AG04449 (cell line): Measurements from ENCODE around the gene LPCAT1.

Experiments
- CTCF ChIA-PET: fragments of 350-600 bp; formaldehyde crosslinking; extraction: SDS; loops from one replicate; lab custom pipeline; 2021; ENCODE audit warnings: antibody characterized with exemption; lab: Yijun Ruan, JAX
- POLR2A ChIA-PET: fragments of 400-600, 350-600 bp; formaldehyde crosslinking; extraction: SDS; loops from one replicate; lab custom pipeline; 2020; ENCODE audit warnings: antibody characterized with exemption, inconsistent platforms; lab: Yijun Ruan, JAX
- DNase-seq: peaks from one replicate; pipeline ENCODE4 v3.0.0-alpha.2; 2010; ENCODE audit warnings: low read depth, low spot score
- H3K4me3 ChIP-seq: 2 replicates; pipeline ENCODE4 v1.5.1; 2011; ENCODE audit warnings: low read depth, mild to moderate bottlenecking, control low read depth, low read length
- CTCF ChIP-seq: IDR thresholded peaks from one replicate; pipeline ENCODE4 v1.5.1; 2011; ENCODE audit warnings: mild to moderate bottlenecking, moderate library complexity, low read length, control low read depth, inconsistent platforms; ENCODE audit not compliant: insufficient read depth; ENCODE audit errors: missing control alignments

The LPCAT1 gene

GRCh38 chr5:1432296-1432695 lies 91.5 kb downstream of the LPCAT1 start:
- CTCF ChIA-PET: no interaction called here
- DNase-seq: no peak
- POLR2A ChIA-PET: no interaction called here
- no peak overlapping the region for H3K4me3 ChIP-seq
- TF ChIP-seq CTCF: no peak

- ChIA-PET CTCF (no interaction called here), POLR2A (no interaction called here)
- no peak for TF ChIP-seq CTCF
- no peak overlapping the region for H3K4me3 ChIP-seq
- no peak for DNase-seq
Measured at GRCh38 chr5:1431896-1432295, 91.9 kb downstream of the LPCAT1 start.

GRCh38 chr5:1431021-1431811 lies 92.5 kb downstream of the LPCAT1 start:
- TF ChIP-seq CTCF: no peak
- no peak overlapping the region for H3K4me3 ChIP-seq
- no peak for DNase-seq
- CTCF ChIA-PET: no interaction called here
- POLR2A ChIA-PET: no interaction called here

- TF ChIP-seq CTCF: no peak
- CTCF ChIA-PET: no interaction called here
- DNase-seq: no peak
- H3K4me3 ChIP-seq: no peak overlapping the region
- POLR2A ChIA-PET: no interaction called here
Measured at GRCh38 chr5:1430121-1430795, 93.5 kb downstream of the LPCAT1 start.

- H3K4me3 ChIP-seq: no peak overlapping the region
- no peak for TF ChIP-seq CTCF
- ChIA-PET POLR2A (no interaction called here), CTCF (no interaction called here)
- no peak for DNase-seq
Measured at GRCh38 chr5:1429496-1429895, 94.3 kb downstream of the LPCAT1 start.

GRCh38 chr5:1429066-1429465 lies 94.7 kb downstream of the LPCAT1 start:
- TF ChIP-seq CTCF: no peak
- CTCF ChIA-PET: no interaction called here
- POLR2A ChIA-PET: no interaction called here

More at GRCh38 chr5:1429066-1429465, 94.7 kb downstream of the LPCAT1 start:
- H3K4me3 ChIP-seq: no peak overlapping the region
- no peak for DNase-seq
